HL-60 (cell line): ENCODE results near the gene HOXA7.

Source experiments
- DNase-seq, 2 experiments: peaks; one replicate each; pipeline ENCODE4 v3.0.0-alpha.2; 2010 to 2020; ENCODE audit warnings: low read depth in 1 of 2, low spot score in 1 of 2
- H3K27ac ChIP-seq: fragments of 250-450 bp; sonication (Bioruptor Pico); replicated peaks from 2 replicates; pipeline ENCODE4 v1.5.1; 2020; ENCODE audit warnings: mild to moderate bottlenecking, moderate library complexity
- H3K27me3 ChIP-seq: fragments of 250-450 bp; sonication (Bioruptor Pico); 2 replicates; pipeline ENCODE4 v1.5.1; 2021; ENCODE audit warnings: mild to moderate bottlenecking, moderate library complexity; ENCODE audit not compliant: insufficient read depth, poor library complexity, severe bottlenecking
- H3K4me3 ChIP-seq: replicated peaks from 2 replicates; pipeline ENCODE4 v1.5.1; 2011; ENCODE audit warnings: mild to moderate bottlenecking, control low read depth, low read length; ENCODE audit not compliant: insufficient read depth
- CTCF ChIP-seq: IDR thresholded peaks from one replicate; pipeline ENCODE4 v1.5.1; 2011; ENCODE audit warnings: low read length, control low read depth, inconsistent platforms; ENCODE audit not compliant: insufficient read depth
- GABPA ChIP-seq: IDR thresholded peaks from 2 replicates; pipeline ENCODE4 v1.6.1; 2012; ENCODE audit warnings: low read depth
- POLR2AphosphoS5 ChIP-seq: IDR thresholded peaks from 2 replicates; pipeline ENCODE4 v1.6.1; 2012; ENCODE audit warnings: low read depth
- REST ChIP-seq: IDR thresholded peaks from 2 replicates; pipeline ENCODE4 v1.6.1; 2012; ENCODE audit warnings: low read depth; ENCODE audit not compliant: insufficient replicate concordance
- SPI1 ChIP-seq: IDR thresholded peaks from 2 replicates; pipeline ENCODE4 v1.6.1; 2012; ENCODE audit warnings: low read depth, mild to moderate bottlenecking, borderline replicate concordance

HOXA7 gene

GRCh38 chr7:27128776-27129728, 27.4 kb downstream of the HOXA7 start:
- Histone ChIP-seq H3K27me3 (peaks cover 4% of the 10 kb centered on the region), H3K4me3 (no peak overlapping the region), H3K27ac (no peak overlapping the region)
- no peak for DNase-seq
- no peak for TF ChIP-seq CTCF
- TF ChIP-seq REST = no peak
- TF ChIP-seq GABPA = no peak
- TF ChIP-seq SPI1 = no peak
- no peak for TF ChIP-seq POLR2AphosphoS5

GRCh38 chr7:27128034-27128433, 28.4 kb downstream of the HOXA7 start:
- peaks cover 4% of the 10 kb centered on the region for H3K27me3 ChIP-seq
- TF ChIP-seq POLR2AphosphoS5 (no peak), CTCF (no peak), GABPA (no peak), SPI1 (no peak), REST (no peak)
- DNase-seq = no peak

GRCh38 chr7:27126596-27127327, 29.7 kb downstream of the HOXA7 start:
- Histone ChIP-seq H3K27me3 (peaks cover 4% of the 10 kb centered on the region), H3K4me3 (no peak overlapping the region)
- DNase-seq = no peak

More at GRCh38 chr7:27128034-27128433, 28.4 kb downstream of the HOXA7 start:
- Histone ChIP-seq H3K4me3 (no peak overlapping the region), H3K27ac (no peak overlapping the region)

More at GRCh38 chr7:27126596-27127327, 29.7 kb downstream of the HOXA7 start:
- no peak overlapping the region for H3K27ac ChIP-seq
- no peak for TF ChIP-seq POLR2AphosphoS5
- no peak for TF ChIP-seq GABPA
- no peak for TF ChIP-seq CTCF
- no peak for TF ChIP-seq REST
- TF ChIP-seq SPI1 = no peak
